K562 (cell line): Measurements from ENCODE around the gene FAM193A. TPM values are rescaled to one million over a fixed set of nuclear protein-coding genes. Genes with fewer than 3 reads are reported as not detected.

Source experiments
- ATAC-seq: fragments of 200-7000 bp; cut with Tn5 transposase; 3 replicates; pipeline ENCODE4 v1.9.1; 2020; ENCODE audit warnings: moderate library complexity
- BruUV-seq: library from RNA; stranded (reverse); fragments of 400-500 nt; replicated peaks from 2 replicates; lab custom pipeline; 2021; lab: Mats Ljungman, UMichigan
- CTCF ChIA-PET: fragments of 300-600 bp; formaldehyde crosslinking; extraction: SDS; loops from one replicate; lab custom pipeline; 2021; ENCODE audit warnings: low intra/inter-chr PET ratio; lab: Yijun Ruan, JAX
- POLR2A ChIA-PET: fragments of 300-600, 350-650 bp; sonication (Branson Sonifier 250); formaldehyde crosslinking; extraction: SDS; loops from one replicate; lab custom pipeline; 2021; ENCODE audit warnings: antibody characterized with exemption, inconsistent platforms; lab: Yijun Ruan, JAX
- DNase-seq, 4 experiments: peaks; one replicate each; pipeline versions ENCODE4 v3.0.0 to v3.0.0-alpha.2; 2011 to 2018; ENCODE audit warnings: low spot score in 3 of 4, mixed read lengths in 3 of 4; ENCODE audit errors: extremely low read depth in 1 of 4
- FAIRE-seq: peaks from 2 replicates; lab custom pipeline; 2011; peaks lifted over from hg19 to GRCh38; lab: Jason Lieb, UNC
- H2AFZ ChIP-seq: 2 replicates; pipeline ENCODE4 v1.6.0; 2011; ENCODE audit warnings: low read depth, low read length, control low read depth, inconsistent platforms
- H3K27ac ChIP-seq: fragments of 200-600 bp; 3 replicates; pipeline ENCODE4 v1.8.0; 2011; ENCODE audit warnings: low read depth, mild to moderate bottlenecking, control low read depth, inconsistent platforms, low read length, moderate library complexity, mixed read lengths; ENCODE audit errors: extremely low read depth
- H3K27me3 ChIP-seq, 2 experiments: fragments of 300-600 bp in 1 of 2; 2 replicates in 1 of 2; 3 replicates in 1 of 2; pipeline versions ENCODE4 v1.6.0 to v1.8.0; 2011; ENCODE audit warnings: inconsistent platforms in 2 of 2, low read length in 2 of 2, mild to moderate bottlenecking in 1 of 2, mixed read lengths in 1 of 2, moderate library complexity in 1 of 2; ENCODE audit not compliant: control insufficient read depth in 2 of 2, insufficient read depth in 2 of 2
- H3K36me3 ChIP-seq: fragments of 300-600 bp; 3 replicates; pipeline ENCODE4 v1.8.0; 2011; ENCODE audit warnings: mild to moderate bottlenecking, low read length, inconsistent platforms; ENCODE audit not compliant: control insufficient read depth, insufficient read depth
- H3K4me1 ChIP-seq, 2 experiments: fragments of 200-600 bp in 1 of 2; replicated peaks in 1 of 2; 2 replicates in 1 of 2; 3 replicates in 1 of 2; pipeline versions ENCODE4 v1.5.1 to v1.8.0; 2011; ENCODE audit warnings: inconsistent platforms in 2 of 2, low read length in 2 of 2, mild to moderate bottlenecking in 1 of 2, mixed read lengths in 1 of 2, moderate library complexity in 1 of 2; ENCODE audit not compliant: control insufficient read depth in 2 of 2, insufficient read depth in 2 of 2
- H3K4me2 ChIP-seq: 2 replicates; pipeline ENCODE4 v1.6.1; 2011; ENCODE audit warnings: low read length, control low read depth, inconsistent platforms, mixed read lengths; ENCODE audit not compliant: insufficient read depth
- H3K4me3 ChIP-seq: fragments of 200-600 bp; sonication (generic), shearing (Covaris generic); 2 replicates; pipeline ENCODE4 v1.5.1; 2016; ENCODE audit warnings: control low read depth, inconsistent platforms
- H3K79me2 ChIP-seq: fragments of 200-600 bp; 3 replicates; pipeline ENCODE4 v1.8.0; 2011; ENCODE audit warnings: low read length, inconsistent platforms; ENCODE audit not compliant: control insufficient read depth, insufficient read depth
- H3K9ac ChIP-seq, 2 experiments: 2 replicates each; pipeline versions ENCODE4 v1.6.0 to v1.6.1; 2011; ENCODE audit warnings: low read depth in 2 of 2, low read length in 2 of 2, control low read depth in 1 of 2, inconsistent platforms in 1 of 2, mild to moderate bottlenecking in 1 of 2, mixed read lengths in 1 of 2; ENCODE audit not compliant: insufficient read depth in 1 of 2
- H3K9me1 ChIP-seq: one replicate; pipeline ENCODE4 v1.6.0; 2011; ENCODE audit warnings: inconsistent platforms, mild to moderate bottlenecking, low read length, moderate library complexity; ENCODE audit not compliant: control insufficient read depth, insufficient read depth
- H3K9me3 ChIP-seq: replicated peaks from 2 replicates; pipeline ENCODE4 v1.5.1; 2011; ENCODE audit warnings: low read depth, low read length, inconsistent platforms; ENCODE audit not compliant: control insufficient read depth, insufficient read depth
- H4K20me1 ChIP-seq: replicated peaks from 2 replicates; pipeline ENCODE4 v1.6.1; 2011; ENCODE audit warnings: low read length, inconsistent platforms, mixed read lengths; ENCODE audit not compliant: control insufficient read depth, insufficient read depth
- CLOCK ChIP-seq: fragments of 250-450 bp; sonication (Bioruptor Pico); IDR thresholded peaks from 2 replicates; pipeline ENCODE4 v1.4.0; 2020; ENCODE audit warnings: mild to moderate bottlenecking, moderate library complexity, borderline replicate concordance
- SAFB ChIP-seq: fragments of 200-400 bp; formaldehyde crosslinking; IDR thresholded peaks from 2 replicates; pipeline ENCODE4 v1.6.1; 2017; ENCODE audit warnings: low read depth, low read length, borderline replicate concordance
- ZFX ChIP-seq: sonication (generic); formaldehyde crosslinking; IDR thresholded peaks from 2 replicates; pipeline ENCODE4 v1.8.0; 2022; ENCODE audit warnings: mild to moderate bottlenecking, missing genetic modification reagents, moderate library complexity
- ZNF609 ChIP-seq: sonication (generic); formaldehyde crosslinking; IDR thresholded peaks from 2 replicates; pipeline ENCODE4 v1.8.1; 2023; ENCODE audit warnings: missing genetic modification reagents, mild to moderate bottlenecking, borderline replicate concordance
- WGBS: fragments of 100-300 bp; shearing (Covaris generic); methylation state at CpG from one replicate; pipeline ENCODE4 v1.1.6; 2016; ENCODE audit warnings: low coverage, mixed read lengths; ENCODE audit not compliant: insufficient coverage; ENCODE audit errors: missing lambda C conversion rate; 5-methylcytosine and 5-hydroxymethylcytosine counted together
- in situ Hi-C: fragments of 300-500 bp; cut with MboI; formaldehyde crosslinking; loops from 4 replicates; pipeline ENCODE4 v1.15.0; 2018; ENCODE audit warnings: inconsistent platforms, mixed read lengths
- intact Hi-C: fragments of 100-400 bp; cut with micrococcal nuclease; formaldehyde crosslinking; loops from 2 replicates; pipeline ENCODE4 v1.14.2; 2022
- polyA plus RNA-seq, 8 experiments: library from polyadenylated mRNA; depleted of rRNA in 4 of 8; stranded (reverse) in 5 of 8; unstranded in 3 of 8; fragments of >200 nt; fragmentation: Nextera tagmentation in 2 of 8; fragmentation: Illumina TruSeq in 1 of 8; extraction: Ambion mirVana in 2 of 8; extraction: Trizol in 1 of 8; gene quantifications; 2 replicates each; pipeline versions ENCODE4 v1.2.1 to v1.2.3, GENCODE V29; 2011 to 2014; ENCODE audit warnings: inconsistent platforms in 1 of 8, missing spikeins in 1 of 8
- total RNA-seq, 7 experiments: library from RNA; depleted of rRNA in 6 of 7; stranded (reverse); fragments of >200 nt in 6 of 7; fragmentation: Illumina TruSeq in 2 of 7; extraction: Trizol in 2 of 7; gene quantifications; 2 replicates each; pipeline versions ENCODE4 v1.2.1 to v1.2.3, GENCODE V29; 2011 to 2021; ENCODE audit warnings: low replicate concordance in 1 of 7
- TF ChIP-seq, protein P1 (sequence below): fragments of 450-650 bp; IDR thresholded peaks from 2 replicates; pipeline ENCODE4 v1.6.1; 2016; ENCODE audit warnings: low read depth

The FAM193A gene
- total and polyA plus RNA-seq, 9 of the 15 experiments (the other 6 are each of a cell fraction or from before 2014, with no cell fraction given) = 0.46 to 24.6 (median 9.6) TPM

- peaks cover 6% of the 10 kb centered on the region; the same call in 2 of the 3 replicates for H3K36me3 ChIP-seq
- no peak overlapping the region for H3K27ac ChIP-seq
- no peak overlapping the region for H3K4me2 ChIP-seq
- 87% methylated on average over 5 of the region's 7 CpGs for WGBS
- in situ Hi-C loops (no loop called here), intact Hi-C loops (no loop called here)
- H3K4me3 ChIP-seq = no peak overlapping the region
- peak overlapping the region in 1 of 2 experiments; percentile 36; a peak in 1 of 4 replicates for H3K9ac ChIP-seq
- BruUV-seq = no TSS peak
- H3K79me2 ChIP-seq = peaks cover 94% of the 10 kb centered on the region
- CTCF ChIA-PET = no interaction called here
- POLR2A ChIA-PET = no interaction called here
- H3K27me3 ChIP-seq = no peaks in the 10 kb centered on the region
- peaks cover 8 to 9% of the 10 kb centered on the region in 2 experiments; a peak in 4 of 5 replicates for H3K4me1 ChIP-seq
- ATAC-seq (no peak), DNase-seq (no peak), FAIRE-seq (no peak)
- no peaks in the 10 kb centered on the region for H3K9me3 ChIP-seq
- H3K9me1 ChIP-seq = peaks cover 6% of the 10 kb centered on the region
- peaks cover 17% of the 10 kb centered on the region; the same call in 1 of the 2 replicates for H4K20me1 ChIP-seq
- no peak overlapping the region for H2AFZ ChIP-seq
- TF ChIP-seq ZFX (CRISPR knock-in tag) (0 out of 2 replicates have a peak, but pooled peaks have one; percentile 13), CLOCK (CRISPR knock-in tag) (no peak), SAFB (no peak), ZNF609 (CRISPR knock-in tag) (no peak)
- TF ChIP-seq, protein P1, sequence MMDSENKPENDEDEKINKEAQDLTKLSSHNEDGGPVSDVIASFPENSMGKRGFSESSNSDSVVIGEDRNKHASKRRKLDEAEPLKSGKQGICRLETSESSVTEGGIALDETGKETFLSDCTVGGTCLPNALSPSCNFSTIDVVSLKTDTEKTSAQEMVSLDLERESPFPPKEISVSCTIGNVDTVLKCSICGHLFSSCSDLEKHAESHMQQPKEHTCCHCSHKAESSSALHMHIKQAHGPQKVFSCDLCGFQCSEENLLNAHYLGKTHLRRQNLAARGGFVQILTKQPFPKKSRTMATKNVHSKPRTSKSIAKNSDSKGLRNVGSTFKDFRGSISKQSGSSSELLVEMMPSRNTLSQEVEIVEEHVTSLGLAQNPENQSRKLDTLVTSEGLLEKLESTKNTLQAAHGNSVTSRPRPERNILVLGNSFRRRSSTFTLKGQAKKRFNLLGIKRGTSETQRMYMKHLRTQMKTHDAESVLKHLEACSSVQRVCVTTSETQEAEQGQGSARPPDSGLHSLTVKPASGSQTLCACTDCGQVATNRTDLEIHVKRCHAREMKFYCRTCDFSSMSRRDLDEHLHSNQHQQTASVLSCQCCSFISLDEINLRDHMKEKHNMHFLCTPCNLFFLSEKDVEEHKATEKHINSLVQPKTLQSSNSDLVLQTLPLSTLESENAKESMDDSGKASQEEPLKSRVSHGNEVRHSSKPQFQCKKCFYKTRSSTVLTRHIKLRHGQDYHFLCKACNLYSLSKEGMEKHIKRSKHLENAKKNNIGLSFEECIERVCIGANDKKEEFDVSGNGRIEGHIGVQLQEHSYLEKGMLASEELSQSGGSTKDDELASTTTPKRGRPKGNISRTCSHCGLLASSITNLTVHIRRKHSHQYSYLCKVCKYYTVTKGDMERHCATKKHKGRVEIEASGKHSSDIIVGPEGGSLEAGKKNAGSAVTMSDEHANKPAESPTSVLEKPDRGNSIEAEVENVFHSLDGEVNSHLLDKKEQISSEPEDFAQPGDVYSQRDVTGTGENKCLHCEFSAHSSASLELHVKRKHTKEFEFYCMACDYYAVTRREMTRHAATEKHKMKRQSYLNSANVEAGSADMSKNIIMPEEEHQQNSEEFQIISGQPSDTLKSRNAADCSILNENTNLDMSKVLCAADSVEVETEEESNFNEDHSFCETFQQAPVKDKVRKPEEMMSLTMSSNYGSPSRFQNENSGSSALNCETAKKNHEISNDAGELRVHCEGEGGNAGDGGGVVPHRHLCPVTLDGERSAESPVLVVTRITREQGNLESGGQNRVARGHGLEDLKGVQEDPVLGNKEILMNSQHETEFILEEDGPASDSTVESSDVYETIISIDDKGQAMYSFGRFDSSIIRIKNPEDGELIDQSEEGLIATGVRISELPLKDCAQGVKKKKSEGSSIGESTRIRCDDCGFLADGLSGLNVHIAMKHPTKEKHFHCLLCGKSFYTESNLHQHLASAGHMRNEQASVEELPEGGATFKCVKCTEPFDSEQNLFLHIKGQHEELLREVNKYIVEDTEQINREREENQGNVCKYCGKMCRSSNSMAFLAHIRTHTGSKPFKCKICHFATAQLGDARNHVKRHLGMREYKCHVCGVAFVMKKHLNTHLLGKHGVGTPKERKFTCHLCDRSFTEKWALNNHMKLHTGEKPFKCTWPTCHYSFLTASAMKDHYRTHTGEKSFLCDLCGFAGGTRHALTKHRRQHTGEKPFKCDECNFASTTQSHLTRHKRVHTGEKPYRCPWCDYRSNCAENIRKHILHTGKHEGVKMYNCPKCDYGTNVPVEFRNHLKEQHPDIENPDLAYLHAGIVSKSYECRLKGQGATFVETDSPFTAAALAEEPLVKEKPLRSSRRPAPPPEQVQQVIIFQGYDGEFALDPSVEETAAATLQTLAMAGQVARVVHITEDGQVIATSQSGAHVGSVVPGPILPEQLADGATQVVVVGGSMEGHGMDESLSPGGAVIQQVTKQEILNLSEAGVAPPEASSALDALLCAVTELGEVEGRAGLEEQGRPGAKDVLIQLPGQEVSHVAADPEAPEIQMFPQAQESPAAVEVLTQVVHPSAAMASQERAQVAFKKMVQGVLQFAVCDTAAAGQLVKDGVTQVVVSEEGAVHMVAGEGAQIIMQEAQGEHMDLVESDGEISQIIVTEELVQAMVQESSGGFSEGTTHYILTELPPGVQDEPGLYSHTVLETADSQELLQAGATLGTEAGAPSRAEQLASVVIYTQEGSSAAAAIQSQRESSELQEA = no peak
These were observed 37.6 kb downstream of the FAM193A start for GRCh38 chr4:2574009-2574408.
